D721Med (cell line): ENCODE measurements around the gene ERBB4.
A peak's percentile ranks its signal among the peaks of the same experiment; 100 is the strongest.

Experiments used
- DNase-seq: peaks from one replicate; pipeline ENCODE4 v3.0.0; 2011; ENCODE audit warnings: low spot score; ENCODE audit not compliant: insufficient read length
- FAIRE-seq: peaks from 2 replicates; lab custom pipeline; 2011; peaks lifted over from hg19 to GRCh38; lab: Jason Lieb, UNC
- CTCF ChIP-seq: IDR thresholded peaks from 2 replicates; pipeline ENCODE4 v1.5.1; 2012; ENCODE audit warnings: mild to moderate bottlenecking, control low read depth; ENCODE audit not compliant: insufficient read depth; ENCODE audit errors: missing control alignments

Gene ERBB4

GRCh38 chr2:211439011-211439410 is 1099.6 kb downstream of the ERBB4 start:
- no peak for DNase-seq
- no peak for TF ChIP-seq CTCF
- FAIRE-seq: no peak

GRCh38 chr2:211437396-211437795 is 1101.2 kb downstream of the ERBB4 start:
- DNase-seq: no peak
- FAIRE-seq: peak; percentile 46
- TF ChIP-seq CTCF: no peak

GRCh38 chr2:211436182-211436581 is 1102.4 kb downstream of the ERBB4 start:
- DNase-seq (no peak), FAIRE-seq (no peak)
- no peak for TF ChIP-seq CTCF

GRCh38 chr2:211435331-211435730 is 1103.3 kb downstream of the ERBB4 start:
- DNase-seq (no peak), FAIRE-seq (no peak)
- no peak for TF ChIP-seq CTCF

- FAIRE-seq: no peak
- TF ChIP-seq CTCF: no peak
Measured at GRCh38 chr2:211434773-211435172, 1103.8 kb downstream of the ERBB4 start.

GRCh38 chr2:211429256-211429920 is 1109.2 kb downstream of the ERBB4 start:
- no peak for DNase-seq
- no peak for FAIRE-seq
- TF ChIP-seq CTCF: no peak

More at GRCh38 chr2:211434773-211435172, 1103.8 kb downstream of the ERBB4 start:
- no peak for DNase-seq

- FAIRE-seq (no peak), DNase-seq (no peak)
- TF ChIP-seq CTCF: no peak
Measured at GRCh38 chr2:211426240-211426639, 1112.4 kb downstream of the ERBB4 start.
